HG03460 (cell line): ENCODE data around the gene SIM2.

Experiments
- ATAC-seq: cut with Tn5 transposase; IDR thresholded peaks from one replicate; pipeline ENCODE4 v1.9.1; 2021; ENCODE audit not compliant: unreplicated experiment

The SIM2 gene

GRCh38 chr21:36699546-36700294 is 805 bp downstream of the SIM2 start:
- no peak for ATAC-seq

DNA sequence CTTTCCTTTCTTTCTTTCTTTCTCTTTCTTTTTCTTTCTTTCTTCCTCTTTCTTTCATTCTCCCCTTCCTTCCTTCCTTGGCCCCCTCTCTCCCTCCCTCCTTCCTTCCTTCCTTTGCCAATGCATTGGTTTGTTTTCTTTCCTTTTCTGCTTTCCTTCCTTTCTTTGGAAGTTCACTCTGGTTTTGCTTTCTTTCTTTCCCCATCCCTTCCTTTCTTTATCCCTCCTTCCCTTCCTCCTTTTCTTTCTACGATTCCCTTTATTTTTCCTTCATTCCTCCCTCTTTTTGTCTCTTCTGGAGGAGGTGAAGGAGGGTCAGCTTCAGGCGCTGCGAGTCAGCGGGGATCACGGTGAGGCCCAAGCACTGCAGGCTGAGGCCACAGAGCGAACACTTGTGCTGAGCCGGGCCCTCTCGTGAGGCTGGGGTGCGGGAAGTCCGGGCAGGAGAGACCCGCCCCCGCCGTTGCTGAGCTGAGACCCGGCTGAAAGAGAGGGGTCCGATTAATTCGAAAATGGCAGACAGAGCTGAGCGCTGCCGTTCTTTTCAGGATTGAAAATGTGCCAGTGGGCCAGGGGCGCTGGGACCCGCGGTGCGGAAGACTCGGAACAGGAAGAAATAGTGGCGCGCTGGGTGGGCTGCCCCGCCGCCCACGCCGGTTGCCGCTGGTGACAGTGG is 1.5 kb downstream of the SIM2 start:
- no peak for ATAC-seq

- ATAC-seq, result no peak
Observed at GRCh38 chr21:36700971-36701755, 2.2 kb downstream of the SIM2 start.

- ATAC-seq, result no peak
Observed at GRCh38 chr21:36701756-36702621, 3.1 kb downstream of the SIM2 start.

- ATAC-seq, result no peak
Observed at GRCh38 chr21:36702622-36702968, 3.7 kb downstream of the SIM2 start.

- ATAC-seq, result no peak
Observed at GRCh38 chr21:36703123-36703522, 4.2 kb downstream of the SIM2 start.

DNA sequence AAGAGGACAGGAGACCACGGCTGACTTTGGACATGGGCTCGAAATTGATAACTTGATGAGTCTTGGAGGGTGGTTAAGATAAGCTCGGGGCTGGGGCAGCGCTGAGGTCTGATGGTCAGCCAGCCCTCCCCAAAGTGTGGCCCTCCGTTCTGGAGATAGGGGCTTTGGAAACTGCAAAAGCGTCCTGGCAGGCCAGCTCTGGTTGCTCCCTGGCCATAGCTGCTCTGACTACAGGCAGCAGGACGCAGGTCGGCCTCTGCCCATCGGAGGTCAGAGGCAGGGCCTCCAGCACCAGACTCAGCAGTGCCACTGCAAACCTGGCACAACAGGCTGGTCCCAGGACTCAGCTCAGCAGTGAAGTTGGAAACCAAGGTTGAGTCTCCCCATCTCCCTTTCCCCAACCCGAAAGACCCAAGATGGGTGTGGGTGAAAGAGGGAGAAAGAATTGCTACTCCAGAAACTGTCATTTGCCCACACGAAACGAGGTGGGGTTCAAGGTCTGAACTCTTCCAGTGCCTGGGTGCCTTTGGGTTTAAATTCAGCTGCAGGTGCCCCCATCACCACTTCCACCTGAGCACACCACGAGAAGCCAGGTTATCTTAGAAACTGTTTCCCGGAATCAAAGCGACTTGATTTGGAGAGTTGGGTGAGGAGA is 4.8 kb downstream of the SIM2 start:
- no peak for ATAC-seq

DNA sequence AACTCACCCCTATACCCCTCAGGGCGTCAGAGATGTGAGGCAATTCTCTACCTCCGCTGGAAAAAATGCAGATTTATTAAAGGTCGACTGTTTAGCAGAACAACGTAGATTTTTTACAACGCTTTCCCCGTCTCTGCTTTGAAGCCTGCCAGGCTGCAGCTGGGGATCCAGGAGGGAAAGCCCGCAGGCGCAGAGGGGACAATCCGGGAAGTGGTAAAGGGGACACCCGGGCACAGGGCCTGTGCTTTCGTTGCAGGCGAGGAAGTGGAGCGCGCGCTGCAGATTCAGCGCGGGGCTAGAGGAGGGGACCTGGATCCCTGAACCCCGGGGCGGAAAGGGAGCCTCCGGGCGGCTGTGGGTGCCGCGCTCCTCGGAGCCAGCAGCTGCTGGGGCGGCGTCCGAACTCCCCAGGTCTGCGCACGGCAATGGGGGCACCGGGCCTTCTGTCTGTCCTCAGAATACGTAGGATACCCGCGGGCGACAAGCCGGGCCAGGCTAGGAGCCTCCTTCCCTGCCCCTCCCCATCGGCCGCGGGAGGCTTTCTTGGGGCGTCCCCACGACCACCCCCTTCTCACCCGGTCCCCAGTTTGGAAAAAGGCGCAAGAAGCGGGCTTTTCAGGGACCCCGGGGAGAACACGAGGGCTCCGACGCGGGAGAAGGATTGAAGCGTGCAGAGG is 5.5 kb downstream of the SIM2 start:
- no peak for ATAC-seq

- ATAC-seq, result no peak
Observed at GRCh38 chr21:36704958-36705678, 6.2 kb downstream of the SIM2 start.

GRCh38 chr21:36705679-36706481 is 7.0 kb downstream of the SIM2 start:
- ATAC-seq, result no peak

DNA sequence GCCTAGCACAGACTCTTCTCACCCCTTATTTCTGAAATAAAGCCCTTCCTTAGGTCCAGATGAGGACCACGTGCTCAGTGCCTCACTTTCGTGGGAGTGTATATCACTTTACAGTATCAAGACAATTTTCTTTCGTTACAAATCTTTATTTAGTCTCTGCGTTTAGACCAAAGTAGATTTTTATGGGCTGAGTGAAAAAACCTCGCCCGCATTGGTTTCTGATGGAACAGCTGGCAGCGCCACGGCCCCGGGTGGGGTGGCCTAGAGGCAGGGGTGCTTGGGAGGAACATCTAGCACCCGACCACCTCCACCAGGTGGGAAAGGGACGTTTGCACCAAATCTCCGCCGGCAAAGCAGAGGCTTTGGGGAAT is 7.6 kb downstream of the SIM2 start:
- no peak for ATAC-seq

- no peak for ATAC-seq
Observed at GRCh38 chr21:36706951-36707762, 8.2 kb downstream of the SIM2 start.

GRCh38 chr21:36707763-36708285 is 8.9 kb downstream of the SIM2 start:
- ATAC-seq, result no peak

- ATAC-seq, result no peak
Observed at GRCh38 chr21:36708286-36709029, 9.5 kb downstream of the SIM2 start.

GRCh38 chr21:36709030-36709867 is 10.3 kb downstream of the SIM2 start:
- no peak for ATAC-seq
